GM12878 (cell line): Measurements from ENCODE around the gene CAB39. TPM values are rescaled to one million over a fixed set of nuclear protein-coding genes. Genes with fewer than 3 reads are reported as not detected.

Experiments used
- ATAC-seq: fragments of 200-7000 bp; cut with Tn5 transposase; 3 replicates; pipeline ENCODE4 v1.9.1; 2020; ENCODE audit warnings: mild to moderate bottlenecking, moderate library complexity
- BruUV-seq: library from RNA; stranded (reverse); fragments of 400-500 nt; replicated peaks from 2 replicates; lab custom pipeline; 2021; lab: Mats Ljungman, UMichigan
- CTCF ChIA-PET: fragments of 300-600 bp; sonication (Branson Sonifier 250); formaldehyde crosslinking; extraction: SDS; loops from one replicate; lab custom pipeline; 2021; ENCODE audit warnings: inconsistent platforms; lab: Yijun Ruan, JAX
- POLR2A ChIA-PET: fragments of 350-600 bp; formaldehyde crosslinking; extraction: SDS; loops from one replicate; lab custom pipeline; 2021; ENCODE audit warnings: inconsistent platforms; lab: Charles Lee
- RAD21 ChIA-PET: fragments of 300-600 bp; sonication (Branson Sonifier 250); formaldehyde crosslinking; loops from one replicate; lab custom pipeline; 2023; ENCODE audit warnings: antibody characterized with exemption; ENCODE audit not compliant: unreplicated experiment; lab: Charles Lee
- SMC1A ChIA-PET: fragments of 300-600 bp; sonication (Branson Sonifier 250); formaldehyde crosslinking; loops from one replicate; lab custom pipeline; 2023; ENCODE audit not compliant: unreplicated experiment, uncharacterized antibody; lab: Charles Lee
- DNase-seq: peaks from one replicate; pipeline ENCODE4 v3.0.0-alpha.2; 2011; ENCODE audit warnings: low read depth, low spot score
- FAIRE-seq: peaks from 3 replicates; lab custom pipeline; 2011; peaks lifted over from hg19 to GRCh38; lab: Jason Lieb, UNC
- H2AFZ ChIP-seq: 2 replicates; pipeline ENCODE4 v1.6.0; 2011; ENCODE audit warnings: low read depth, low read length, control low read depth; ENCODE audit not compliant: control insufficient read depth
- H3K27ac ChIP-seq: 2 replicates; pipeline ENCODE4 v1.5.1; 2011; ENCODE audit warnings: control low read depth; ENCODE audit not compliant: control insufficient read depth, insufficient read depth
- H3K27me3 ChIP-seq, 2 experiments: replicated peaks in 1 of 2; 2 replicates each; pipeline versions ENCODE4 v1.6.0 to v1.6.1; 2011; ENCODE audit warnings: low read length in 1 of 2; ENCODE audit not compliant: control insufficient read depth in 2 of 2, insufficient read depth in 2 of 2
- H3K36me3 ChIP-seq, 2 experiments: 2 replicates each; pipeline ENCODE4 v1.5.1; 2011; ENCODE audit warnings: low read length in 1 of 2; ENCODE audit not compliant: control insufficient read depth in 2 of 2, insufficient read depth in 2 of 2
- H3K4me1 ChIP-seq: 2 replicates; pipeline ENCODE4 v1.6.1; 2011; ENCODE audit warnings: mild to moderate bottlenecking, low read length, moderate library complexity, mixed read lengths; ENCODE audit not compliant: control insufficient read depth, insufficient read depth
- H3K4me2 ChIP-seq: 2 replicates; pipeline ENCODE4 v1.6.0; 2011; ENCODE audit warnings: control low read depth; ENCODE audit not compliant: control insufficient read depth, insufficient read depth
- H3K4me3 ChIP-seq: fragments of 200-600 bp; sonication (generic); 2 replicates; pipeline ENCODE4 v1.5.1; 2016
- H3K79me2 ChIP-seq: 2 replicates; pipeline ENCODE4 v1.6.0; 2011; ENCODE audit warnings: low read length; ENCODE audit not compliant: control insufficient read depth, insufficient read depth
- H3K9ac ChIP-seq: 2 replicates; pipeline ENCODE4 v1.8.0; 2011; ENCODE audit warnings: low read length, control low read depth, mixed read lengths; ENCODE audit not compliant: control insufficient read depth, insufficient read depth
- H3K9me3 ChIP-seq: replicated peaks from 3 replicates; pipeline ENCODE4 v1.5.1; 2011; ENCODE audit warnings: mild to moderate bottlenecking, low read length; ENCODE audit not compliant: control insufficient read depth, insufficient read depth
- H4K20me1 ChIP-seq: 2 replicates; pipeline ENCODE4 v1.6.0; 2011; ENCODE audit not compliant: control insufficient read depth, insufficient read depth
- BCL3 ChIP-seq: IDR thresholded peaks from 2 replicates; pipeline ENCODE4 v1.6.1; 2011; ENCODE audit warnings: borderline replicate concordance, low read depth, mild to moderate bottlenecking, moderate library complexity, low read length; ENCODE audit not compliant: insufficient read depth, poor library complexity, severe bottlenecking
- CHD2 ChIP-seq: IDR thresholded peaks from 2 replicates; pipeline ENCODE4 v1.6.1; 2011; ENCODE audit warnings: low read depth, low read length, improper control_type of control experiment, borderline replicate concordance
- CHD4 ChIP-seq: fragments of 200-600 bp; sonication (generic); IDR thresholded peaks from 2 replicates; pipeline ENCODE4 v1.6.1; 2016; ENCODE audit warnings: mild to moderate bottlenecking
- CREM ChIP-seq: IDR thresholded peaks from 2 replicates; pipeline ENCODE4 v1.6.1; 2014; ENCODE audit warnings: antibody characterized with exemption, low read depth
- CTCF ChIP-seq, 3 experiments: IDR thresholded peaks in 2 of 3; conservative IDR thresholded peaks in 1 of 3; 2 replicates each; pipeline ENCODE4 v1.5.1; 2011; ENCODE audit warnings: low read depth in 3 of 3, low read length in 3 of 3, mild to moderate bottlenecking in 3 of 3, control low read depth in 2 of 3, moderate library complexity in 2 of 3, inconsistent platforms in 1 of 3, mixed read lengths in 1 of 3; ENCODE audit not compliant: control insufficient read depth in 2 of 3, insufficient read depth in 1 of 3; ENCODE audit errors: extremely low read depth in 1 of 3
- CUX1 ChIP-seq: IDR thresholded peaks from 2 replicates; pipeline ENCODE4 v1.6.1; 2012; ENCODE audit warnings: improper control_type of control experiment, low read depth, low read length; ENCODE audit not compliant: insufficient replicate concordance
- EGR1 ChIP-seq, 2 experiments: IDR thresholded peaks; 1 replicate in 1 of 2; 2 replicates in 1 of 2; pipeline ENCODE4 v1.6.1; 2011 to 2012; ENCODE audit warnings: low read depth in 2 of 2, low read length in 2 of 2, borderline replicate concordance in 1 of 2, mild to moderate bottlenecking in 1 of 2, moderate library complexity in 1 of 2
- HDAC2 ChIP-seq: fragments of 200-600 bp; sonication (generic); IDR thresholded peaks from 2 replicates; pipeline ENCODE4 v1.6.1; 2017
- MTA2 ChIP-seq: fragments of 450-650 bp; IDR thresholded peaks from 2 replicates; pipeline ENCODE4 v1.6.1; 2016; ENCODE audit warnings: low read depth, mild to moderate bottlenecking, moderate library complexity
- MYB ChIP-seq: fragments of 150-350 bp; IDR thresholded peaks from 2 replicates; pipeline ENCODE4 v1.6.1; 2014; ENCODE audit warnings: mild to moderate bottlenecking, low read depth, low read length, borderline replicate concordance
- RBBP5 ChIP-seq: fragments of 200-600 bp; sonication (generic); conservative IDR thresholded peaks from 2 replicates; pipeline ENCODE4 v1.6.1; 2016
- STAT3 ChIP-seq: IDR thresholded peaks from 2 replicates; pipeline ENCODE4 v1.6.1; 2011; ENCODE audit warnings: low read depth, low read length, improper control_type of control experiment
- TBL1XR1 ChIP-seq: IDR thresholded peaks from 2 replicates; pipeline ENCODE4 v1.6.1; 2012; ENCODE audit warnings: low read depth, low read length, improper control_type of control experiment
- ZBED1 ChIP-seq: IDR thresholded peaks from 2 replicates; pipeline ENCODE4 v1.6.1; 2016; ENCODE audit warnings: borderline replicate concordance
- WGBS: methylation state at CpG from one replicate; pipeline ENCODE4 v1.1.6; 2016; ENCODE audit warnings: low lambda C conversion rate; ENCODE audit not compliant: insufficient replicate concordance, insufficient coverage; ENCODE audit errors: missing lambda C conversion rate; 5-methylcytosine and 5-hydroxymethylcytosine counted together
- in situ Hi-C: fragments of 300-500 bp; cut with MboI; formaldehyde crosslinking; loops from 9 replicates; pipeline ENCODE4 v1.14.3; 2018; ENCODE audit warnings: mixed read lengths
- intact Hi-C: fragments of 100-400 bp; cut with micrococcal nuclease; formaldehyde crosslinking; loops from one replicate; pipeline ENCODE4 v1.14.2; 2022; ENCODE audit not compliant: unreplicated experiment
- polyA plus RNA-seq, 11 experiments: library from polyadenylated mRNA; depleted of rRNA in 4 of 11; unstranded in 6 of 11; stranded (reverse) in 5 of 11; fragments of >200 nt; fragmentation: Nextera tagmentation in 4 of 11; fragmentation: Illumina TruSeq in 1 of 11; extraction: Ambion mirVana in 4 of 11; extraction: Trizol in 1 of 11; gene quantifications; 1 replicate in 1 of 11; 2 replicates in 10 of 11; pipeline versions ENCODE4 v1.2.1 to v1.2.3, GENCODE V29; 2011 to 2016; ENCODE audit warnings: inconsistent platforms in 2 of 11, missing spikeins in 2 of 11, low read depth in 1 of 11
- total RNA-seq, 4 experiments: library from RNA; depleted of rRNA in 3 of 4; stranded (reverse); fragments of >200 nt in 3 of 4; fragmentation: Illumina TruSeq in 1 of 4; extraction: Trizol in 1 of 4; gene quantifications; 2 replicates each; pipeline versions ENCODE4 v1.2.1 to v1.2.3, GENCODE V29; 2013 to 2021
- TF ChIP-seq, protein P1 (sequence below): IDR thresholded peaks from 2 replicates; pipeline ENCODE4 v1.6.1; 2011; ENCODE audit warnings: mild to moderate bottlenecking, low read depth, low read length, moderate library complexity; ENCODE audit not compliant: insufficient replicate concordance

Gene CAB39
- total and polyA plus RNA-seq, 10 of the 15 experiments (the other 5 are each of a cell fraction or from before 2014, with no cell fraction given): 13.3 to 129 (median 62.9) TPM

GRCh38 chr2:230690439-230690838, 22.2 kb upstream of the CAB39 start:
- Histone ChIP-seq H4K20me1 (no peaks in the 10 kb centered on the region), H2AFZ (no peak overlapping the region), H3K4me1 (peaks cover 3% of the 10 kb centered on the region; the same call in 1 of the 2 replicates), H3K4me2 (no peak overlapping the region), H3K36me3 (no peaks in the 10 kb centered on the region), H3K9ac (no peak overlapping the region), H3K4me3 (no peak overlapping the region), H3K79me2 (no peaks in the 10 kb centered on the region), H3K9me3 (no peaks in the 10 kb centered on the region), H3K27me3 (no peaks in the 10 kb centered on the region), H3K27ac (no peak overlapping the region)
- DNase-seq: no peak
- ATAC-seq: no peak
- POLR2A ChIA-PET: interaction anchor here (0.8 kb wide), 1 partner anchor 14 kb away, joined by 3 read pairs; no protein-coding TSS in a partner anchor
- FAIRE-seq: no peak
- intact Hi-C loops: no loop called here
- in situ Hi-C loops: no loop called here
- RAD21 ChIA-PET: no interaction called here
- BruUV-seq: no TSS peak
- CTCF ChIA-PET: interaction anchor here (1.0 kb wide), 1 partner anchor 13 kb away, joined by 3 read pairs; no protein-coding TSS in a partner anchor
- SMC1A ChIA-PET: no interaction called here
- 86% methylated on average over 9 of the region's 9 CpGs for WGBS
- TF ChIP-seq CHD4 (no peak), STAT3 (no peak), CREM (no peak), RBBP5 (no peak), BCL3 (no peak), CTCF (IDR thresholded peaks at IDR 0.05 in 2 of 3, conservative IDR thresholded peaks at IDR 0.05 in 1 of 3; ENCODE audit: control insufficient read depth in 2 of 3, extremely low read depth in 1 of 3, insufficient read depth in 1 of 3, low read depth in 3 of 3, low read length in 3 of 3) (no peak), ZBED1 (no peak), EGR1 (IDR thresholded peaks at IDR 0.05; ENCODE audit: borderline replicate concordance in 1 of 2, low read depth in 2 of 2, low read length in 2 of 2) (no peak), MTA2 (no peak), TBL1XR1 (no peak), HDAC2 (no peak), MYB (no peak), CHD2 (no peak), CUX1 (no peak)
- TF ChIP-seq, protein P1, sequence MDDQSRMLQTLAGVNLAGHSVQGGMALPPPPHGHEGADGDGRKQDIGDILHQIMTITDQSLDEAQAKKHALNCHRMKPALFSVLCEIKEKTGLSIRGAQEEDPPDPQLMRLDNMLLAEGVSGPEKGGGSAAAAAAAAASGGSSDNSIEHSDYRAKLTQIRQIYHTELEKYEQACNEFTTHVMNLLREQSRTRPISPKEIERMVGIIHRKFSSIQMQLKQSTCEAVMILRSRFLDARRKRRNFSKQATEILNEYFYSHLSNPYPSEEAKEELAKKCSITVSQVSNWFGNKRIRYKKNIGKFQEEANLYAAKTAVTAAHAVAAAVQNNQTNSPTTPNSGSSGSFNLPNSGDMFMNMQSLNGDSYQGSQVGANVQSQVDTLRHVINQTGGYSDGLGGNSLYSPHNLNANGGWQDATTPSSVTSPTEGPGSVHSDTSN: no peak
